Muscle of back (tissue), 13 donors: ENCODE data around the gene CFC1. TPM values are rescaled to one million over a fixed set of nuclear protein-coding genes. Genes with fewer than 3 reads are reported as not detected.
A peak's percentile ranks its signal among the peaks of the same experiment; 100 is the strongest.
"Not testable (repeated sequence)": the region's sequence is repeated elsewhere in the genome, so short reads cannot be mapped to it uniquely, and the experiment has no call there.

Experiments used
- DNase-seq, 3 donors: peaks; one replicate each; pipeline versions ENCODE4 v3.0.0 to v3.0.0-alpha.2; 2013
- long read RNA-seq, 9 donors: transcript quantifications; one replicate each; lab custom pipeline, GENCODE V29; 2026
- polyA plus RNA-seq, 10 donors: library from polyadenylated mRNA; unstranded; fragments of 120-200 nt; gene quantifications; one replicate each; pipeline ENCODE4 v1.2.1, GENCODE V29; 2013; ENCODE audit not compliant: insufficient read length in 10 of 10

Gene CFC1
- not detected for polyA plus RNA-seq
- long read RNA-seq, donor 1, result 0 reads
- long read RNA-seq, donor 2, result 0 reads
- long read RNA-seq, donor 3, result 0 reads
- long read RNA-seq, donor 4, result 0 reads
- long read RNA-seq, donor 5, result 0 reads
- long read RNA-seq, donor 6, result 0 reads
- long read RNA-seq, donor 7, result 0 reads
- long read RNA-seq, donor 8, result 0 reads
- long read RNA-seq, donor 9, result 0 reads

DNA sequence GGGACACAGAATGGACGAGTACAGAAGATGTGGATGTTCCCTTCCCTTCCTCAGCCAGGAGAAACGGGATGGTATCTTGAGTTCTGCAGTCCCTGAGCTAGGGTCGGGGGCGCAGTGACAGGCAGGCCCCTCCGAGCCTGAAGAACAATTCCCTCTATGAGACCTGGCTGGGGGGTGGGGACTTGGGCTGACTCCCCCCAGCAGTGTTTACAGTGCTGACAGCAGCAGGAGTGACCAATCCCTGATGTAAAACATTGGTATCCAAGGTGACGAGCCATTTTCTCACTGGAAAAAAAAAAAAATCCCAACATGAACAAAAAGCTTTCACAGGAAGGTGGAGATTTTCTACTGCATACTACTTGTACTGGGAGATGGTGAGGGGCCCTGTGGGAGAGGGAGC lies at the start of gene CFC1:
Gene CFC1 (minus strand): TSS at position 183 of the 400 bp plus-strand sequence. CDS start 288 bp downstream, outside the sequence.
- DNase-seq, result not testable (repeated sequence)

DNA sequence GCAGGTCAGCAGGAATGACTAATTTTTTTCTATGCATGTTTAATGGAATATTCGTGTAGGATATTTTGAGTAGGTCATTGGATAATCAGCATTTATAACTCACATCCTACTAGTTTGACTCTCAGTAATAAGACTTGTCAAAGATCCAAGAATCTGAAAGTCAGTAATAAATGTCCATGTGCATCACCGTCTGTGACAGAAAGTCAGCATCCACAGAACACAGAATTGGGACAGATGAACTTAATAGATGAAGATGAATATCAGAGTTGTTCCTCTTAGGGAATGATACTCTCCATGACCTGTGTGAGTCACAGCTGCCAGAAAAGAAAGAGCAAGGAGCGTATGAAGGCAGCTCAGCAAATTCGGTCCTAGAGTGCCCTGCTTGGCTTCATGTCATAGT lies 42.3 kb upstream of the CFC1 start:
- DNase-seq, result peak in 1 of 3 donors; percentile 0

DNA sequence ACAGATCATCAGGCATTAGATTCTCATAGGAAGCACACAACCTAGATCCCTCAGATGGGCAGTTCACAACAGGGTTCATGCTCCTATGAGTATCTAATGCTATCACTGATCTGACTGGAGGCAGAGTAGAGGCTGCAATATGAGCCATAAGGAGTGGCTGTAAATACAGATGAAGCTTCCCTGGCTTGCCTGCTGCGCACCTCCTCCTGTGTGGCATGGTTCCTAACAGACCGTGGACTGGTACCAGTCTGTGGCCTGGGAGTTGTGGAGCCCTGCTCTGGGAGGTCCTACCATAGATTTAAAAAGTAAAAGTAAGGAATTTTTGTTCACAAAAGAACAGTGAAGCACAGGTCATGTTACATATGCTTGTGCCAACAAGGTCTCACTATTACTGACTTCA lies 39.6 kb upstream of the CFC1 start:
- not testable (repeated sequence) for DNase-seq

DNA sequence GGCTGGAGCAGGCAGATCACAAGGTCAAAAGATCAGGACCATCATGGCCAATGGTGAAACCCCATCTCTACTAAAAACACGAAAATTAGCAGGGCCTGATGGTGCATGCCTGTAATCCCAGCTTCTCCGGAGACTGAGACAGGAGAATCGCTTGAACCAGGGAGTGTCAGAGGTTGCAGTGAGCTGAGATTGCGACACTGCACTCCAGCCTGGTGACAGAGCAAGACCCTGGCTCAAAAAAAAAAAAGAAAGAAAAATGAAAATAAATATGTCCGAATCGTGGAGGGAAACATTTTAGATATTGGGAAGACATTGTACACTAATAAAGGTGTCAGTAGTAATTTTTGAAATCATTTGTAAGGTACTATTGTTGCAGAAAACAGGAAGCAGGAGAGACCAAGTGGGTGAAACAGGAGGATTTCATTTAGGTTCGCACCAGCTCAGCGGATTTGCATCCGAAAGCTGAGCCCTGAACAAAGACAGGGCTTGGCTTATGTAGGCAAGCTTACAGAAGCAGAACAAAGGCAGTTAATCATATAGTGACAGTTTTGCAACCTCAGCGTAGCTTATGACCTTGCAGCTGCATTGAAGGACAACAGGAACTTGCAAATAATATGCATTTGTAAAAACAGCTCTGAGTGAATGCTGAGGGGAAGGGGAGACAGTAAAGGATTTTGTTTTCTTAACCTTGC lies 29.6 kb upstream of the CFC1 start:
- DNase-seq, result not testable (repeated sequence)

DNA sequence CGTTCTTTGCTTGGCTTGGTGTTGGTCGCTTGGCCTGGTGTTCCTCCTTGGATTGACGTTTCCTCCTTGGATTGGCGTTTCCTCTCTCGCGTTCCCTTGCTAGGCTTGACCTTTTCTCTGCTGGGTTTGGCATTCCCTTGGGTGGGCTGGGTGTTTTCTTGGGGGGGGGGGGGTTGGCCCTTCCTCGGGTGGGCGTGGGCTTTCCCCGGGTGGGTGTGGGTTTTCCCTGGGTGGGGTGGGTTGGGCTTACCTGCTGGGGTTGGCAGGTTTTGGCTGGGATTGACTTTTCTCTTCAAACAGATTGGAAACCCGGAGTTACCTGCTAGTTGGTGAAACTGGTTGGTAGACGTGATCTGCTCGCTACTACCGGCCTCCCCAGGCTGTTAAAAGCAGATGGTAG lies 11.8 kb upstream of the CFC1 start, which contains the start of gene POTEJ:
Gene POTEJ (plus strand): TSS at position 301 of the 400 bp plus-strand sequence. CDS start 93 bp downstream, at position 394.
- not testable (repeated sequence) for DNase-seq

DNA sequence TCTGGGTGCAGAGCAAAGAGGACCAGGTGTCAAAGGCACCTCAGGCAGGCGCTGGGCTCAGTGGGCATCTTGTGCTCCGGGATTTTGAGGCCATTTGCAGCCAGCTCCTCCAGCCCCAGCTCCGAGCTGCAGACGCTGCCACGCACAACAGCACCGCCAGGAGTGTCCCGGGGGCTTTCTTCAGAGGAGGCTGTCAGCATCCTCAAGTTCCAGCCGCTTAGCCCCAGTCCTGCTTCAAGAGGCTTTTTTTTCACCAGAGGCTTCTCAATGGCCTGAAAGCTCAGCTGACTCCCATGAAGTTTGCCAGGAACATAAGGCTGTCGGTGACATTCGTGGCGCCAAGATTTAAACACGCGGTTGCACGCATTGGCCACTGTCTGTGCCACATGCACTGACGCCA lies 11.1 kb upstream of the CFC1 start:
- not testable (repeated sequence) for DNase-seq

DNA sequence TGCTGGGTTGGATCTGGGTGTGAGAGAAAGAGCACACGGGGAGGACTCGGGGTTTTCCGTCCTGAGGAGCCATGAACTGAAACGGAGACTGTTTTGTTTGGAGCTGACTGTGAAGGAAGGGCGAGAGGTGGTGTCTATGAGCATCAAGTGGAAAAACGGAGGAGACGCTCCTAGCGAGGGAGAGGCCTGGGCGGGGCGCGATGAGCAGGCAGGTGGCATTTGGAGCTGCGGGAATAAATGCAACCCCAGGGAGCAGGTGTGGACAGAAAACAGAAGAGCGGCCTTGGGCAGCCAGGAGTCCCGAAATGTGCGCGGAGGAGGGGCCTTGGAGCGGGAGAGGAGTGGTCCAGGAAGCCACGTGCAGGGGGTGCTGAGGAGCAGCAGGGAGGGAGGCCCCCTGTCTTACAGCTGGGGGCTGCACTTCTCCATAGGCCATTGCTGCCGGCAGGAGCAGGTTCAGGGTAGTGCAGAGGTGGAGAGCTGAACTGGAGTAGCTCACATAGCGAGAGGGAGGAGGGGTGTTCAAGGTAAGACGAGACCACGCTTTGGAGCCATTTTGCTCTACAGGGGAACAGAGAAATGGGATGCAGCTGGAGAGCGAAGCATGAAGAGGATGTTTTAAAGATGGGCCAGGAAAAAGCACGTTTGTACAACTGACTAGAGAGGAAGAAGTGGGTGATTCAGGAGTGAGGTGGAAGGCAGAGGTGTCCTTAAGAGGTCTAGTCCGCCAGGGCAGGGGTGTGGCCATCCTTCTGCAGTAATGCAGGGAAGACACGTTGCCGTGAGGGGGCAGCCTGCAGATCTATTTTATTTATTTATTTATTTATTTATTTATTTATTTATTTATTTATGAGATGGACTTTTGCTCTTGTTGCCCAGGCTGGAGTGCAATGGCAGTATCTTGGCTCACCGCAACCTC lies 9.9 kb upstream of the CFC1 start:
- not testable (repeated sequence) for DNase-seq

DNA sequence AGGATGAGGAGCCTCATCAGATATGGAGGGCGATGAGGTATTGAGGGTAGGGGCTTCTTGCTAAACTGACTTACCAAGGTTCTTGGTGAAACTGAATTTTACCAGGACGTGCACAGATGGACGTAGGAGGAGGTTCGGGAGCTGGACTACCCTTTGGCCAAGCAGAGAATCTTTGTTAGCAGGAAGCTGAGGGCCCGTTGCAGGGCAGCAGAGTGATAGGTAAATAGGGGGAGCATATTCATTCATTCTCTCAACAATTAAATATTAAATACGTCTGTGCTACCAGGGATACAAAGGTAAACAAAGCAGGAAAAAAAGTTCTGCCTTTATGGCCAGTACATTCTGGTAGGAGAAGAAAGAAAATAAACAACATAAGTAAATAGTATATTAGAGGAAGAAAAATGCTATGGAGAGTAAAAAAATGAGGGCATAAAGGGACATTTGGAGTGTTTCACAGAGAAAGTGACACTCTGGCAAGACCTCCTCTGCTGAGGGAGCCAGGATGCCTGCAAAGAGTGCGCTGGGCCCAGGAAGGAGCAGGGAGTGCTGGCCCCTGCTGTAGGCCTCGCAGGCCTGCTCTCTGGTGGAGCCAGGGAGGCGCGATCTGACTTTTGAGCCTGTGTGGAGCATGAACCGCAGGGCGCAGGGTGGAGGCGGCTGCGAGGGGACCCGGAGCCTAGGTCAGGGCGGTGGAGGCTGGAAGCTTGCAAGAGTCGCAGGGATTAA lies 9.1 kb upstream of the CFC1 start:
- DNase-seq, result not testable (repeated sequence)

DNA sequence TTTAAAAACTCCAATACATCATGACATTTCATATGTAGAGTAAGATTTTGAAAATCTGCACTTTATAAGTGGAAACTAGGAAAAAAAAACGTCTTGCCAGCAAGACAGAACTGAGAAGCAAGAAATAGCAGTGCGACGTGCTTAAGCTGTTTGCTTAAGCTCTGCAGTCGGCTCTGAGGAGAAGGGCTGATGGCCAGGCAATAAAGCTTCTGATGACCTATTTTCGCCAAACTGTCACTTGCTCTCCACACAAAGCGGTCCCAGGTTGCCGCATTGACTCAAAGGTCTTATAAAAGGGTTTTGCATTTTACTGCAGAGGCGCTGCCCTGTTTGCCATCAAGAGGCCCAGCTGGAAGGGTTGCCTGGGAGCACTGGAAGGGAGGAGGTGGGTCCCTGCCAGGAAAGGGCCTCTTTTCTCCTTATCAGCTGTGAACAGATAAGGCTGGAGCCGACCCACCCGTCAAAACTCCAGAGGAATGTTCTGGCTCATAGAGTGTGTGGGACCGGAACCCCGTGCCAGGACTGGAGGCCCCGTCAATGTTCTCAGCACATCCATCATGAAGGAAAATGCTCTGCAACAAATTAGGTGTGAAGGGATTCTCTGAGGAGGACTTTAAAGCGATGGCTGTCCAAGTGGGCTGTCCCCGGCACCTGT lies 2.4 kb upstream of the CFC1 start:
- not testable (repeated sequence) for DNase-seq

DNA sequence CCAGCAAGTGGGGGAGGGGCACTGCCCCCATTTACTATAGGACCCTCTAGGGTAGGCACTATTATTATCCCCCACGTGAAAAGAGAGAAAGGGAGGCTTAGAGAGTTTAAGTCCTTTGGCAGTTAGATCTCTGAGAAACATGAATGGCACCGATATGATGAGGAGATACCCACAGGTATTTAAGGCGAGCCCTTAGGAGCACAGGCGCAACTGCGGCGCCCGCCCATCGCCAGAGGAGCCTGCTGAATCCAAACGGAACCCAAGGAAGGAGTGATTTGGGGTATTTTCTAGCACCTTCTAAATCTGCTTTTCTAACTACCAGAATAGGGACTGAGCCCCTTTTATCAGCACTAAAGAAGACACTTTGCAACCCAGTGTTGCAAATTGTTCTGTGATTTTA lies 551 bp upstream of the CFC1 start:
- not testable (repeated sequence) for DNase-seq

DNA sequence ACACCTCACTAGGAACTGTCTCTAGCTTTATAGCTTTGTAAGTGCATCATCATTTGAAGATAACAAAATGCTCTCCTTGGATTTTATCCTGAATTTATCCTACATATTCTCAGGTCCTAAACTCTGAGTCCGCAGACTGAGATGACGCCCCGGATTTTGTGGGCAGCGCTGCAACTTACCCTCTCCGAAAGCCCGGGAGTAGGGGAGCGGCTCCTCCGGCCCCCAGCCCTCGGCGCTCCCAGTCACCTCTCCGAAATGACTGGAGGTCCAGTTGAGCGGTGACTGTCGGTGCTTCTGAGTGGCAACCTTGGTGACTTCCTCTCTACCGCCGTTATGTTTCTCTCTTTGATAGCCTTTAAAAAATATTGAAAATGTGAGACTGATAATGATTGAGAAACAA lies 912 bp downstream of the CFC1 start:
- DNase-seq, result not testable (repeated sequence)

DNA sequence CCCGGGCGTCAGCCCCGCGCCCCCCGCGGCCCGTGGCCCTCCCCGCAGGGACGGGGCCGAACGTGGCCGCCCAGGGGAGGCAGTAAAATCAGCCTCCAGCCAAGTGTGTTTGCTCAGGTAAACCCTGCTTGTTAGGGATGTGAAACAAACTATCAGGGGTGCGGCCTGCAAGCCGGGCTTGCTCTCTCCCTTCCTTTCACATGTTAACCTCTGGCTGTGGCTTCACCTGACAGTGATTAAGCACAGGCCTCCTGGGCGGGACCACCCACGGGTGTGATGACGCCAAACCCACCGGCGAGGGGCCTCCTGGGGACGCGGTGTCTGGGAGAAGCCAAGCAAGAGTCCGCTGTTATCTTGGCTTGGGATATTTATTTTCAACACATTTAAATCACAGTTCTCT lies 1.4 kb downstream of the CFC1 start:
- not testable (repeated sequence) for DNase-seq

DNA sequence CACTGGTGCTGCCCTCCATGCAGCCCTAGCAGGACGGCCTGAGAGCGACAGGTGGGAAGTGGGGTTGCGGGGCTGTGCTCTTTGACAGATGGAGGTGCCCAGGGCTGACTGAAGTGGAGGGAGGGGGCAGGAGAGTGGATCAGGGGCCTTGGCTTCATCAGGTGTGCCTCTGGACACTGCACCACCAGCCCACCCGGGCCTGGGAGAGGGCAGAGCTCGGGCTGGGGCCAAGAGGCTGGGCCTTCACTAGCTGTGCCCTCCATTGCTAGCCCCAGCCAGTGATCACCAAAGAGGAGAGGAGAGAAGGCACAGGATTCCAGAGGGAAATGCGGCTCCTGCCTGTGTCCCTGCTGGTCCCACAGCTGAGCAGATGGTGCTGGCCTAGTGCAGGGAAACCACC lies 2.6 kb downstream of the CFC1 start:
- not testable (repeated sequence) for DNase-seq

DNA sequence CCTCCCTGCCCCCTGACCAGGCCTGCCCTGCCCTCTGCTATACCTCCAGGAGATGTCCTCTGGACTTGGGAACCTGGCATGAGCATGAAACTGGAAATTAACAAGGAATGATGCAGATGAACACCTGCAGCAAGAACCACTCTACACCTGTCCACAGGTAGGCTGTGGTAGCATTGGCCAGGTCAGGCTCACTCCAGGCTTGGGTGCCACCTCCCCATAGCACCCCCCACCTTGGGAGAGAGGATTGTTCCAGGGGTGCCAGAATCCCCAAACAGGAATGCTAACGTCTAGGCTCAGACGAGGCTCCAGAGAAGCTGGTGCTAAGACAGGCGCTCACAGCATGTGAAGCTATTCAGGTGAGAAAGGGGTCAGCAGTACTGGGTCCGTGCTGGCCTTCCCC lies 5.4 kb downstream of the CFC1 start:
- not testable (repeated sequence) for DNase-seq

DNA sequence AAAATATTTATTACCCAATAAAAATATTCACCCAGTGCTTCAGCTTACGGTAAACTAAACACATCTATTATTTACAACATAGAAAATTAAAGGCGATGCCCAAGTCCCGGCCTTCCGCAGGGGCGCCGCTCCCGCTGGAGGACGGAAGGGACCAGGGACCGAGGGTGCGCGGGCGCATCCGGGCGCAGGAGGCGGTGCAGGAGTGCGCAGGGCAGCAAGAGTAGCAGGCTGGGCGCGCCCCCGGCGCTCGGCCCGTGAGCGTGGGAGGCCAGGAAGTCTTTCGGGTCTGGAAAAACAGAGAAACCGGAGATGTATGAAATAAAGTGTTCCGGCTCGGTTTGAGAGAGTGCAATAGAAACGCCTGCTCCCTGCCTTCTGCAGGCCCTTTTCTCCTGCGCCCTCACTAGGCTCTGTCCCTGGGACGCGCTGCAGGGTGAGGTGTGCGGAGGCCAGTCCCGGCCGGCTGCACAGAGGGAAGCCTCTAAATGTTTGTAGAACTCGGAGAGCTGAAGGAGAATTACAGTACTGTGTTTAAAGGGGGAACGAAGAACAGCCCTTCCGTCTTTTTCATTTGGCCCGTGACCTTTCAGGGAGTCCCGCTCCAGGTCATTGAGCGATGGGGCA lies 6.5 kb downstream of the CFC1 start:
- DNase-seq, result not testable (repeated sequence)

DNA sequence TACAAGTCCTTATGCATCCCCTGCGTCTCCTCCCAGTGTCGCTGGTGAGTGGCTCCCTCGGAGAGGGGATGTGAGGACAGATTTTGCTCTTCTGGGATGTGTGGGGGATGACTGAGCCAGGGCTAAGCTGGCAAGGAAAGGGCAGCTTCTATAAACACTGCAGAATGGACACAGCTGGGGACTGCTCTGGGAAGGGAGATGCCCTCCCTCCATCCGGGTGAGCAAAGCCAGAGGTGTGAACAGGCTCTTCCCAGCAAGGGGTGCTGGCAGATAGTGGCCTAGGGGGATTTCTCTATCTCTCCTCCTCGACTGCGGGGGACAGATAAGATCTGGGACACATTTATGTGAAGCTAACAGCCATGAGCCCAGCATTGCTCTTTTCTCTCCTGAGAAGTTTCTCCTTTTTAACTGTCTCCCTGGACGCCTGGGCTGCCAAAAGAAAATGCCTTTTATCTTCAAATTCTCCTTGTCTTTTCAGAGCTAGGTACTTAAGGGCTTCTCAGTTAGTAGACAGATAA lies 8.5 kb downstream of the CFC1 start:
- not testable (repeated sequence) for DNase-seq

DNA sequence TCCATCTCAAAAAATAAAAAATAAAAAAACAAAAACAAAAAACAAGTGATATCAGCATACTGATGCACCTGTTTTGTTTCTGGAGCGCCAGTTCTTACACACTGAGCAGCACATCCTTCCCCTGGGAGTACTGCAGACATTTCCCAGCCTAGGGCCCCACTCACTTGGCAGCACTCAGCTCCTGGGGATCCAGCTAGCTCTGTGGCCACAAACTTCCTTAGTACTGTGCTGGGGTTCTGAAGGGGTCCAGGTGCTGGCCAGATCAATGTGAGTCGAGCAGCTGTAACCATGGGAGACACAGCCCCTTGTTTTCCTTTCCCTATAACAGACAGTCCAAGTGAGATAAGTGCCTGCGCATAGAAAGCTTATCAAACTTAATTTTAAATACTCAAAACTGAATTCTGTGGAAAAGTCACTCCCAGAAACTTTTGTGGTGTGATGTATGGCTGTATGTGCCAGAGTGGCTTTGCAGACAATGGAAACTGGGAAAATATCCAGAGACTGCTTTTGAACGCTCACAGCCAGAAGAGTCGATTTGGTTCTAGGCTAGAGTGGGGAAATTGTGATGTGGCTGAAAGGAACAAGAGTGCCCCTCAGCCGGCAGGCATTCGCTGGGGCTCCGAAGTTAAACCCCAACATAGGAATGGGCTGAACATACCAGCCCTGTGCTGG lies 9.1 kb downstream of the CFC1 start:
- not testable (repeated sequence) for DNase-seq

DNA sequence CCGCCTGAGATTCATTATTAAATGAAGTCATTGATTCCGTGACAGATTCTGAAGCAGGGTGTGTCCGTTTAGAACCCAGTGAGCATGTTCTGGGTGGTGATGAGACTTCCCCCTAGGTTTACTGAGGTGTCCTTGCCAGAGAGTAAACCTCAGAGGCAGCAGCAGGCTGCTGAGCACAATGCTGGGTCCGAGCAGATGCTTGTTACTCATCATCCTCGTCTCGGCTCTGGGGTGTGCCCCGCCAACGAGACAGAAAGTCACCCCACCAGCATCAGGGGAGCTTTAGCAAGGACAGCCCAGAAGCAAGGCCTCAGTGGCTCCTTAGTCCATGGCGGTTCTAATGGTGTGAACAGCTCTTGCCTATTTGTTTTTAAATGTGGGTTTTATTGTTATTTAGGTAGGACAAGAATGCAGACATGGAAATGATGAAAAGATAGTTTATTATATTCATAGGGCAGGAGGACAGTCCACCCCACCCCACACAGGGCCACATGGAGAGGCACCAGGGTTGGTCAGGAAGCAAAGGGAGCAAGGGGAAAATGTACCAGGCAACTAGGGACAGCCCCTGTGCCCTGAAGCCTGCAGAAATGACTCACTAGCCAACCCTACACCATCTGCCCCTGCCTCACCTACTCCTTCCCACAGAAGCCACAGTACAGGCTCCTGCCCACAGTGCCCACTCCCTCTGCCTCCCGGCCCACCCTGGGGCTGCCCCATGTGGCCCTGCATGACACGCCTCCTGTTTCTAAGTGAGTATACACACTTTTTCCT lies 10.5 kb downstream of the CFC1 start:
- DNase-seq, result not testable (repeated sequence)

DNA sequence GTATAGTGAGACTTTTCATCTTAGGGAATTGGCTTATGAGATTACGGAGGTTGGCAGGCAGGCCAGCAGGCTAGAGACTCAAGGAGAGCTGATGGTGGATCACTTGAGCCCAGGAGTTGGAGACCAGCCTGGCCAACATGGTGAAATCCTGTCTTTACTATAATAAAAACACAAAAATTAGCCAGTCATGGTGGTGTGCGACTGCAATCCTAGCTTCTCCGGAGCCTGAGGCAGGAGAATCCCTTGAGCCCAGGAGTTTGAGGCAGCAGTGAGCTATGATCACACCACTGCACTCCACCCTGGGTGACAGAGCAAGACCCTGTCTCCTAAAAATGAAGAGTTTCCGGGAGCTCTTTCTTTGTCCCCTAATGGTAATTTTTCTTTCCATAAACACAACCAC lies 14.6 kb downstream of the CFC1 start:
- peak in 1 of 3 donors; percentile 0 for DNase-seq
